ENCODE data around the gene SLC18A2. TPM values are rescaled to one million over a fixed set of nuclear protein-coding genes. Genes with fewer than 3 reads are reported as not detected.

The SLC18A2 gene
- total RNA-seq, 2 donors from 2014 or later: 0.24 TPM

GRCh38 chr10:117246997-117247671, 6.2 kb downstream of the SLC18A2 start:
- H3K27me3 ChIP-seq (ENCODE audit: control insufficient read depth, insufficient read depth, low read length, poor library complexity, severe bottlenecking): peaks cover 47% of the 10 kb centered on the region
- H3K9me3 ChIP-seq (ENCODE audit: control insufficient read depth, low read length): no peaks in the 10 kb centered on the region
- no peak overlapping the region for H3K4me3 ChIP-seq (ENCODE audit: low read length)
- Mint-ChIP-seq H3K36me3 (ENCODE audit: low read depth) (no peaks in the 10 kb centered on the region), H3K27ac (no peak overlapping the region), H3K27me3 (ENCODE audit: insufficient read depth) (peaks cover 40% of the 10 kb centered on the region), H3K4me3 (no peak overlapping the region), H3K4me1 (no peaks in the 10 kb centered on the region), H3K9me3 (no peaks in the 10 kb centered on the region)
- H3K36me3 ChIP-seq (ENCODE audit: control insufficient read depth, insufficient read depth, low read length): no peaks in the 10 kb centered on the region
- DNase-seq: no peak
- 89 to 96% methylated on average over 3 of the region's 3 CpGs for WGBS, 2 experiments (ENCODE audit: insufficient coverage in 1 of 2, insufficient read length in 1 of 2)
- H3K27ac ChIP-seq (ENCODE audit: low read depth, low read length): no peak overlapping the region
- H3K4me1 ChIP-seq (ENCODE audit: control insufficient read depth, insufficient read depth, low read length): peaks cover 4% of the 10 kb centered on the region
- no peak for TF ChIP-seq CTCF (conservative IDR thresholded peaks at IDR 0.05)
- no peak overlapping the region for H3K9ac ChIP-seq (ENCODE audit: extremely low read depth, low read length, poor library complexity, severe bottlenecking)

GRCh38 chr10:117248750-117249465, 8.0 kb downstream of the SLC18A2 start:
- Histone ChIP-seq H3K4me3 (ENCODE audit: low read length) (no peak overlapping the region), H3K27ac (ENCODE audit: low read depth, low read length) (no peak overlapping the region), H3K9ac (ENCODE audit: extremely low read depth, low read length, poor library complexity, severe bottlenecking) (no peak overlapping the region), H3K36me3 (ENCODE audit: control insufficient read depth, insufficient read depth, low read length) (no peaks in the 10 kb centered on the region), H3K27me3 (ENCODE audit: control insufficient read depth, insufficient read depth, low read length, poor library complexity, severe bottlenecking) (peaks cover 29% of the 10 kb centered on the region), H3K4me1 (ENCODE audit: control insufficient read depth, insufficient read depth, low read length) (peaks cover 4% of the 10 kb centered on the region), H3K9me3 (ENCODE audit: control insufficient read depth, low read length) (no peaks in the 10 kb centered on the region)
- Mint-ChIP-seq H3K36me3 (ENCODE audit: low read depth) (no peaks in the 10 kb centered on the region), H3K4me3 (no peak overlapping the region), H3K4me1 (no peaks in the 10 kb centered on the region), H3K9me3 (no peaks in the 10 kb centered on the region), H3K27ac (no peak overlapping the region), H3K27me3 (ENCODE audit: insufficient read depth) (peaks cover 23% of the 10 kb centered on the region)
- WGBS, 2 experiments (ENCODE audit: insufficient coverage in 1 of 2, insufficient read length in 1 of 2): 78% methylated on average over 9 to 10 of the region's 10 CpGs
- no peak for TF ChIP-seq CTCF (conservative IDR thresholded peaks at IDR 0.05)
- DNase-seq: no peak

DNA sequence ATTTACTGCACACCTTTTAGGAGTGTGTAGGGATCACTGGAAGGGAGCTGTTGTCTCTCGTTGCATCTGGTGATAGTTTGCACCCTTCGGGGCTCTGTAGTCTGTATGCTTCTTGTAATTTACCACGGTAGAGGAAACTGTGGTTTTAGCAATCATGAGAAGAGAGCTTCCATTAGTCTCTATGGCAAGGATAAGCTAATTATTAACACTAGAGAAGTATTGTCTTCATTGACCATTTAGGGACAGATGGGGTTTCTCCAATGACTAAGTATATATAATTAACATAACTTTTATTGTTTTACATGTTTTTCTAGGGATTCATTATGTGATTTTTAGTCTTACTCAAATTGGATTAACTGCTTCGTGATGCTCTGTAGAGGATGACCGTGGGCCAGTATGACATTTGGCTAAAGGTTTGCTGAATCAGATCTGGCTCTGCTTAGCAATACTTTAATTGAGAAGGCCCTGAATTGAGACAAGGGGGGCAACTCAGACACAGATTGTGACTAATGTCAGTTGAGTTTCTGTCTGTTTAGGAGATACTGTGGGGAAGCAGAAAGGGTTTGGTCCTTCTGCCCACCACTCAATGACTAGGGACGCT, 8.7 kb downstream of the SLC18A2 start:
- no peaks in the 10 kb centered on the region for H3K9me3 Mint-ChIP-seq
- no peak overlapping the region for H3K9ac ChIP-seq (ENCODE audit: extremely low read depth, low read length, poor library complexity, severe bottlenecking)
- TF ChIP-seq CTCF (conservative IDR thresholded peaks at IDR 0.05): no peak
- 67 to 77% methylated on average over 3 to 6 of the region's 6 CpGs for WGBS, 2 experiments (ENCODE audit: insufficient coverage in 1 of 2, insufficient read length in 1 of 2)
- no peak for DNase-seq
- H3K36me3 Mint-ChIP-seq (ENCODE audit: low read depth): no peaks in the 10 kb centered on the region
- H3K27me3 Mint-ChIP-seq (ENCODE audit: insufficient read depth): peaks cover 20% of the 10 kb centered on the region
- H3K4me1 Mint-ChIP-seq: no peaks in the 10 kb centered on the region
- H3K36me3 ChIP-seq (ENCODE audit: control insufficient read depth, insufficient read depth, low read length): no peaks in the 10 kb centered on the region
- H3K4me3 Mint-ChIP-seq: no peak overlapping the region
- H3K4me3 ChIP-seq (ENCODE audit: low read length): no peak overlapping the region
- no peak overlapping the region for H3K27ac ChIP-seq (ENCODE audit: low read depth, low read length)
- no peak overlapping the region for H3K27ac Mint-ChIP-seq
- no peaks in the 10 kb centered on the region for H3K9me3 ChIP-seq (ENCODE audit: control insufficient read depth, low read length)
- peaks cover 23% of the 10 kb centered on the region for H3K27me3 ChIP-seq (ENCODE audit: control insufficient read depth, insufficient read depth, low read length, poor library complexity, severe bottlenecking)
- H3K4me1 ChIP-seq (ENCODE audit: control insufficient read depth, insufficient read depth, low read length): peaks cover 4% of the 10 kb centered on the region

Measured in endodermal cell (in vitro differentiated cells).